Kidney (tissue), 14 donors: Measurements from ENCODE around the gene SNUPN. TPM values are rescaled to one million over a fixed set of nuclear protein-coding genes. Genes with fewer than 3 reads are reported as not detected.

ENCODE experiments used
- DNase-seq, 5 donors: peaks; one replicate each; pipeline ENCODE4 v3.0.0-alpha.2; 2013 to 2020
- FAIRE-seq: peaks from 2 replicates; lab custom pipeline; 2012; peaks lifted over from hg19 to GRCh38; lab: Jason Lieb, UNC
- H3K27ac ChIP-seq, 2 donors: one replicate each; pipeline ENCODE4 v1.7.0; 2013; ENCODE audit warnings: low read depth in 2 of 2, low read length in 2 of 2, inconsistent platforms in 1 of 2
- H3K27me3 ChIP-seq: one replicate; pipeline ENCODE4 v1.7.1; 2013; ENCODE audit warnings: low read length, inconsistent platforms; ENCODE audit not compliant: control insufficient read depth, insufficient read depth
- H3K36me3 ChIP-seq, 3 donors: one replicate each; pipeline versions ENCODE4 v1.7.0 to v1.7.1; 2013; ENCODE audit warnings: low read length in 3 of 3, control low read depth in 1 of 3, inconsistent platforms in 1 of 3; ENCODE audit not compliant: insufficient read depth in 3 of 3, control insufficient read depth in 2 of 3
- H3K4me1 ChIP-seq, 3 donors: one replicate each; pipeline versions ENCODE4 v1.7.0 to v1.7.1; 2013; ENCODE audit warnings: low read length in 3 of 3, inconsistent platforms in 1 of 3, low read depth in 1 of 3; ENCODE audit not compliant: control insufficient read depth in 2 of 3, insufficient read depth in 2 of 3
- H3K4me3 ChIP-seq, 3 donors: one replicate each; pipeline versions ENCODE4 v1.7.0 to v1.8.1; 2013; ENCODE audit warnings: low read length in 3 of 3, control low read depth in 1 of 3, inconsistent platforms in 1 of 3
- H3K9ac ChIP-seq, 3 donors: one replicate each; pipeline versions ENCODE4 v1.7.0 to v1.7.1; 2013; ENCODE audit warnings: low read length in 3 of 3, control low read depth in 1 of 3, inconsistent platforms in 1 of 3
- H3K9me3 ChIP-seq, 3 donors: one replicate each; pipeline versions ENCODE4 v1.7.0 to v1.7.1; 2013; ENCODE audit warnings: low read length in 3 of 3, control low read depth in 1 of 3, inconsistent platforms in 1 of 3; ENCODE audit not compliant: control insufficient read depth in 2 of 3, insufficient read depth in 1 of 3
- intact Hi-C: fragments of 100-400 bp; cut with DNase I; formaldehyde crosslinking; loops from one replicate; pipeline ENCODE4 v1.11.1; 2022
- polyA plus RNA-seq: library from polyadenylated mRNA; stranded (reverse); fragments of 350-450 nt; fragmentation: Illumina TruSeq; extraction: RNeasy Lipid Tissue Mini Kit (QIAGEN cat#74804); gene quantifications from one replicate; pipeline ENCODE4 v1.2.3, GENCODE V29; 2014; ENCODE audit warnings: low read depth, low replicate concordance; ENCODE audit not compliant: insufficient read depth
- total RNA-seq: library from RNA; stranded (reverse); fragmentation: NEBNext Ultra II Directional; extraction: Animal tissue kit (Norgen Biotek cat#: 25700); gene quantifications from one replicate; pipeline ENCODE4 v1.2.1, GENCODE V29; 2021
- TF ChIP-seq, protein P1 (sequence below): IDR thresholded peaks from 3 replicates; pipeline ENCODE4 v1.5.1; 2012; ENCODE audit warnings: mild to moderate bottlenecking, moderate library complexity, borderline replicate concordance; ENCODE audit not compliant: insufficient read depth; ENCODE audit errors: extremely low read depth
- donor health status: control.
- donor health status: control.
- donor health status: control.
- donor health status: control.
- donor health status: control.
- donor health status: DM: yes; HTN: yes; CAD: no.
- donor health status: Normal renal cell carcinoma (clear cell type).

Gene SNUPN
- total and polyA plus RNA-seq, 2 donors from 2014 or later = 24.1 to 37.4 TPM

DNA sequence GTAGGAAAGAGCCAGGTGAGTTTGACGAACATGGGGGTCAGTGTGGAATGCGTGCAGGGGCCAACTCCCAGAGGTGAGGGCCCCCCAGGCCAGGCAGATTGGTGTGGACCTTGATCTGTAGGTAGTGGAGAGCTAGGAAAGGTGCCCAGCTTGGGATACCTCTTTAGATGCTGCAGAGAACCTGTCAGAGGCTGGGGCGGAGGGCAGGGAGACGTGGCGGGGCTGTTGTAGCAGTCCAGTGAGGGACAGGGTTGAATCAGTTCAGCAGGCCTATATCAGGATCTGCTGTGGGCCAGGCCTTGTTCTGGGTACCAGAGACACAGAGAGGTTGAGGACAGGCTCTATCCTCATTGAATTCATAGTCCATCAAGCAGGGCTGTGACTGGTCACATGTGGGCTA, 30.8 kb upstream of the SNUPN start:
- Histone ChIP-seq H3K27me3 (no peaks in the 10 kb centered on the region), H3K27ac (no peak overlapping the region), H3K9ac (no peak overlapping the region), H3K4me3 (no peak overlapping the region), H3K4me1 (peaks cover 0 to 24% (median 14%) of the 10 kb centered on the region in 3 donors), H3K36me3 (peaks cover 2 to 3% (median 2%) of the 10 kb centered on the region in 3 donors), H3K9me3 (no peaks in the 10 kb centered on the region)
- no peak for FAIRE-seq
- no peak for DNase-seq
- TF ChIP-seq, protein P1, sequence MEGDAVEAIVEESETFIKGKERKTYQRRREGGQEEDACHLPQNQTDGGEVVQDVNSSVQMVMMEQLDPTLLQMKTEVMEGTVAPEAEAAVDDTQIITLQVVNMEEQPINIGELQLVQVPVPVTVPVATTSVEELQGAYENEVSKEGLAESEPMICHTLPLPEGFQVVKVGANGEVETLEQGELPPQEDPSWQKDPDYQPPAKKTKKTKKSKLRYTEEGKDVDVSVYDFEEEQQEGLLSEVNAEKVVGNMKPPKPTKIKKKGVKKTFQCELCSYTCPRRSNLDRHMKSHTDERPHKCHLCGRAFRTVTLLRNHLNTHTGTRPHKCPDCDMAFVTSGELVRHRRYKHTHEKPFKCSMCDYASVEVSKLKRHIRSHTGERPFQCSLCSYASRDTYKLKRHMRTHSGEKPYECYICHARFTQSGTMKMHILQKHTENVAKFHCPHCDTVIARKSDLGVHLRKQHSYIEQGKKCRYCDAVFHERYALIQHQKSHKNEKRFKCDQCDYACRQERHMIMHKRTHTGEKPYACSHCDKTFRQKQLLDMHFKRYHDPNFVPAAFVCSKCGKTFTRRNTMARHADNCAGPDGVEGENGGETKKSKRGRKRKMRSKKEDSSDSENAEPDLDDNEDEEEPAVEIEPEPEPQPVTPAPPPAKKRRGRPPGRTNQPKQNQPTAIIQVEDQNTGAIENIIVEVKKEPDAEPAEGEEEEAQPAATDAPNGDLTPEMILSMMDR = no peak
- intact Hi-C loops = no loop called here

DNA sequence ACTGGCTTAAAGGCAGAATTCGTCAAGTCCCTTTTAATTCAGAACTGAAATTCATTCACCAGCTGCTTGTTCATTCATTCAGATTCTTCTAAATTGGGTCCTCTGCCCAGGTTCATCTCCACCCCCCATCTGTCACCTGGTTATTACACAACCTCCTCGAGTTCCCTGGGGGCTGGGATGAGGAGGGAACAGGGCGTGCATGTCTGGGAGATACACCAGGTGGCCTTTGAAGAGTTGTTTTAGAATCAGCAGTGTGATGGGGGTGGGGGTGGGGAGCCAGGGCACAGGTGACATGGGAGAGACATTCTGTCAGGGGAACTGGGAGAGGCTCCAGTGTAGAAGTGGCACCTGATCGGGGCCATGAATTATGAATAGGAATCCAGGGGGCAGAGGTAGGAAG, 30.4 kb upstream of the SNUPN start:
- H3K4me1 ChIP-seq = peaks cover 0 to 27% (median 18%) of the 10 kb centered on the region in 3 donors
- DNase-seq (no peak), FAIRE-seq (no peak)
- no peaks in the 10 kb centered on the region for H3K27me3 ChIP-seq
- H3K9me3 ChIP-seq = no peaks in the 10 kb centered on the region
- no peak overlapping the region for H3K27ac ChIP-seq
- H3K4me3 ChIP-seq = no peak overlapping the region
- no peak overlapping the region for H3K9ac ChIP-seq
- H3K36me3 ChIP-seq = peaks cover 2 to 3% (median 2%) of the 10 kb centered on the region in 3 donors
- intact Hi-C loops = no loop called here
- TF ChIP-seq, protein P1 = no peak

DNA sequence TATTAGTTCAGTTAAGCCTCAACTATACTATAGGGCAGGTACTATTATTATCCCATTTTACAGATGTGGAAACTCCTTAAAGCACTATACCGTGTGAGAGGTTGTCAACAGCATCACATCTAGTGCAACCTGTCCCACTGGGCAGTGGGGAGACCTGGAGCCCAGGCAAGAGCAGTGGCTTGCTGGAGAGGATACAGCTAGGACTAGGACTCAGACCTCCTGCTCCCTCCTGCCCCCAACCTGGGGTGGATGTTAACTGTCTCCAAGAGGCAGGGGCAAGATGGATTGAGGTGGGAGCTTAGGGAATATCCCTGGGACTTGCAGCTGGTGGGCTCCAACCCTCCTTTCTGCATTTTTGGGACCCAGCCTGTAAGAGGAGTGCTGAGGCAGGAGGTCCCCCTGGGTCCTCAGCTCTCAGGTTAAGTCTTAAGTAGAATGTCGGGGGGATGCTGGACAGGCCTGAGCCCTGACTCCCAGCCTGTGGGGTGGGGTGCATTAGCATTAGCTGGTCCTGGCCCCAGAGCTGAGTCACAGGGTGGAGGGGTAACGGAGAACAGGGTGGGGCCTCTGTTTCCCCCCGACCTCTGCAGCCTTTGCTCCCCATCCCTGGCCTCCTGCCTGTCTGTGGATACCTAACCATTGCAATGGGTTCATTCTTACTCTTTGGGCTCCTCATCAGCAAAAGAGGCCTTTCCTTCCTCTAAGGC, 28.8 kb upstream of the SNUPN start:
- H3K4me1 ChIP-seq = peaks cover 0 to 37% (median 31%) of the 10 kb centered on the region in 3 donors
- H3K4me3 ChIP-seq = no peak overlapping the region
- H3K9me3 ChIP-seq = no peaks in the 10 kb centered on the region
- peak overlapping the region in 1 of 3 donors; percentile 19 for H3K9ac ChIP-seq
- FAIRE-seq (no peak), DNase-seq (no peak)
- H3K36me3 ChIP-seq = peaks cover 0 to 8% (median 2%) of the 10 kb centered on the region in 3 donors
- TF ChIP-seq, protein P1 = no peak
- H3K27ac ChIP-seq = no peak overlapping the region
- no peaks in the 10 kb centered on the region for H3K27me3 ChIP-seq
- intact Hi-C loops = no loop called here
